MCF 10A (cell line): ENCODE measurements around the gene CADM4. TPM values are rescaled to one million over a fixed set of nuclear protein-coding genes. Genes with fewer than 3 reads are reported as not detected.

ENCODE experiments used
- BruUV-seq: library from RNA; stranded (reverse); fragments of 400-500 nt; replicated peaks from 2 replicates; lab custom pipeline; 2021; lab: Mats Ljungman, UMichigan
- CTCF ChIA-PET: fragments of 300-600 bp; sonication (Branson Sonifier 250); formaldehyde crosslinking; extraction: SDS; loops from one replicate; lab custom pipeline; 2021; ENCODE audit warnings: antibody characterized with exemption, inconsistent platforms; lab: Yijun Ruan, JAX
- POLR2A ChIA-PET: fragments of 300-600, 350-650 bp; sonication (Branson Sonifier 250); formaldehyde crosslinking; extraction: SDS; loops from one replicate; lab custom pipeline; 2020; ENCODE audit warnings: antibody characterized with exemption, inconsistent platforms; lab: Yijun Ruan, JAX
- DNase-seq: peaks from one replicate; pipeline ENCODE4 v3.0.0-alpha.2; 2018; ENCODE audit not compliant: unreplicated experiment
- H3K27ac Mint-ChIP-seq: one replicate; pipeline ENCODE4 v1.8.0; 2022; ENCODE audit warnings: mild to moderate bottlenecking, low read depth, mixed read lengths; ENCODE audit not compliant: unreplicated experiment
- H3K27me3 Mint-ChIP-seq: one replicate; pipeline ENCODE4 v1.8.0; 2022; ENCODE audit warnings: mixed read lengths; ENCODE audit not compliant: insufficient read depth, unreplicated experiment
- H3K36me3 Mint-ChIP-seq: one replicate; pipeline ENCODE4 v1.8.0; 2022; ENCODE audit warnings: mild to moderate bottlenecking, moderate library complexity, mixed read lengths; ENCODE audit not compliant: insufficient read depth, unreplicated experiment
- H3K4me1 Mint-ChIP-seq: one replicate; pipeline ENCODE4 v1.8.0; 2022; ENCODE audit warnings: mixed read lengths; ENCODE audit not compliant: insufficient read depth, unreplicated experiment
- H3K4me3 Mint-ChIP-seq: one replicate; pipeline ENCODE4 v1.8.0; 2022; ENCODE audit warnings: mild to moderate bottlenecking, moderate library complexity, mixed read lengths; ENCODE audit not compliant: unreplicated experiment
- H3K9me3 Mint-ChIP-seq: one replicate; pipeline ENCODE4 v1.8.0; 2022; ENCODE audit warnings: mixed read lengths; ENCODE audit not compliant: unreplicated experiment
- CTCF ChIP-seq: fragments of 200-600 bp; IDR thresholded peaks from one replicate; pipeline ENCODE4 v1.8.0; 2022; ENCODE audit warnings: antibody characterized with exemption, mild to moderate bottlenecking; ENCODE audit not compliant: unreplicated experiment
- intact Hi-C: fragments of 100-400 bp; cut with micrococcal nuclease; formaldehyde crosslinking; loops from 2 replicates; pipeline ENCODE4 v1.14.1; 2022
- total RNA-seq: library from RNA; stranded (reverse); gene quantifications from 2 replicates; pipeline ENCODE4 v1.2.3, GENCODE V29; 2022

The CADM4 gene
- total RNA-seq, 1 experiment from 2014 or later, result 3.2 TPM

- TF ChIP-seq CTCF, result no peak
- Mint-ChIP-seq H3K4me3 (no peak overlapping the region), H3K9me3 (no peaks in the 10 kb centered on the region), H3K4me1 (no peaks in the 10 kb centered on the region), H3K36me3 (peaks cover 6% of the 10 kb centered on the region), H3K27me3 (peaks cover 14% of the 10 kb centered on the region), H3K27ac (no peak overlapping the region)
- CTCF ChIA-PET, result interaction anchor here (2.0 kb wide), 1 partner anchor 16 kb away, joined by 10 read pairs; no protein-coding TSS in a partner anchor
- no peak for DNase-seq
- POLR2A ChIA-PET, result no interaction called here
- intact Hi-C loops, result no loop called here
- no TSS peak for BruUV-seq
Measured at GRCh38 chr19:43578787-43579186, 60.9 kb downstream of the CADM4 start.

- CTCF ChIA-PET, result interaction anchor here (0.7 to 0.8 kb wide), 2 partner anchors 18 to 32 kb away, joined by 3 to 4 read pairs; no protein-coding TSS in a partner anchor
- peaks cover 8% of the 10 kb centered on the region for H3K4me1 Mint-ChIP-seq
- peaks cover 14% of the 10 kb centered on the region for H3K27me3 Mint-ChIP-seq
- no peak for DNase-seq
- TF ChIP-seq CTCF, result no peak
- H3K9me3 Mint-ChIP-seq, result no peaks in the 10 kb centered on the region
- H3K36me3 Mint-ChIP-seq, result peaks cover 7% of the 10 kb centered on the region
- H3K4me3 Mint-ChIP-seq, result peak overlapping the region; percentile 98
- intact Hi-C loops, result loop anchor here (1.0 kb wide), 1 partner anchor 20 kb away; the partner anchor contains the start of genes IRGQ and ZNF576
- BruUV-seq, result no TSS peak
- H3K27ac Mint-ChIP-seq, result peak overlapping the region; percentile 39
- POLR2A ChIA-PET, result interaction anchor here (0.7 to 3.0 kb wide), 3 partner anchors 19 to 111 kb away, joined by 3 to 55 read pairs (median 19); partner anchors contain the start of genes ETHE1, IRGQ and ZNF576
Measured at GRCh38 chr19:43575955-43576878, 63.4 kb downstream of the CADM4 start.

GRCh38 chr19:43575156-43575950, 64.3 kb downstream of the CADM4 start, which contains the start of the genes PINLYP and XRCC1:
Gene PINLYP, plus strand, starts transcription at chr19:43575801. Its CDS starts 1,391 bp downstream, at chr19:43577192.
Gene XRCC1, minus strand, starts transcription at chr19:43575527. Its CDS starts 69 bp downstream, at chr19:43575458.
- peak within 1 kb of the TSS; percentile 98 for H3K27ac Mint-ChIP-seq
- ChIA-PET POLR2A (interaction anchor here (0.7 to 3.0 kb wide), 7 partner anchors 20 to 176 kb away, joined by 3 to 55 read pairs (median 7); partner anchors contain the start of genes ETHE1, IRGQ, LYPD3 and ZNF575), CTCF (interaction anchor here (0.6 to 2.1 kb wide), 7 partner anchors 11 to 50 kb away, joined by 3 to 10 read pairs (median 3); no protein-coding TSS in a partner anchor)
- no peak for TF ChIP-seq CTCF
- H3K36me3 Mint-ChIP-seq, result peaks cover 12% of the 10 kb centered on the region
- peak; percentile 99 for DNase-seq
- BruUV-seq, result no TSS peak
- peaks cover 12% of the 10 kb centered on the region for H3K4me1 Mint-ChIP-seq
- H3K9me3 Mint-ChIP-seq, result no peaks in the 10 kb centered on the region
- peaks cover 14% of the 10 kb centered on the region for H3K27me3 Mint-ChIP-seq
- H3K4me3 Mint-ChIP-seq, result peak within 1 kb of the TSS; percentile 98
- intact Hi-C loops, result loop anchor here (1.0 kb wide), 1 partner anchor 21 kb away; the partner anchor contains the start of genes IRGQ and ZNF576
